GM21360 (cell line): ENCODE data around the gene OSBPL9.

ENCODE experiments used
- ATAC-seq: cut with Tn5 transposase; IDR thresholded peaks from one replicate; pipeline ENCODE4 v1.9.1; 2021; ENCODE audit warnings: mild to moderate bottlenecking, moderate library complexity; ENCODE audit not compliant: unreplicated experiment

The OSBPL9 gene

GRCh38 chr1:51661081-51661518 lies 44.2 kb downstream of the OSBPL9 start:
- ATAC-seq = no peak

- ATAC-seq = no peak
Observed at GRCh38 chr1:51663105-51663504, 46.2 kb downstream of the OSBPL9 start.

- ATAC-seq = no peak
Observed at GRCh38 chr1:51663721-51664120, 46.8 kb downstream of the OSBPL9 start.

GRCh38 chr1:51664421-51665240 lies 47.7 kb downstream of the OSBPL9 start:
- no peak for ATAC-seq

GRCh38 chr1:51666478-51666877 lies 49.6 kb downstream of the OSBPL9 start:
- no peak for ATAC-seq

- no peak for ATAC-seq
Observed at GRCh38 chr1:51667561-51667960, 50.7 kb downstream of the OSBPL9 start.

- ATAC-seq = no peak
Observed at GRCh38 chr1:51669272-51669671, 52.4 kb downstream of the OSBPL9 start.

GRCh38 chr1:51669816-51670215 lies 52.9 kb downstream of the OSBPL9 start:
- ATAC-seq = no peak

GRCh38 chr1:51671527-51672325 lies 54.8 kb downstream of the OSBPL9 start:
- no peak for ATAC-seq

GRCh38 chr1:51673279-51673678 lies 56.4 kb downstream of the OSBPL9 start:
- no peak for ATAC-seq

GRCh38 chr1:51675177-51675780 lies 58.4 kb downstream of the OSBPL9 start:
- no peak for ATAC-seq

GRCh38 chr1:51679435-51679834 lies 62.5 kb downstream of the OSBPL9 start:
- no peak for ATAC-seq

- no peak for ATAC-seq
Observed at GRCh38 chr1:51684776-51685175, 67.9 kb downstream of the OSBPL9 start.

- no peak for ATAC-seq
Observed at GRCh38 chr1:51686450-51686849, 69.6 kb downstream of the OSBPL9 start.

GRCh38 chr1:51689075-51689440 lies 72.2 kb downstream of the OSBPL9 start:
- ATAC-seq = no peak

- ATAC-seq = no peak
Observed at GRCh38 chr1:51689643-51690042, 72.8 kb downstream of the OSBPL9 start.

- ATAC-seq = no peak
Observed at GRCh38 chr1:51690285-51690961, 73.5 kb downstream of the OSBPL9 start.

- no peak for ATAC-seq
Observed at GRCh38 chr1:51691920-51692319, 75.0 kb downstream of the OSBPL9 start.

- ATAC-seq = no peak
Observed at GRCh38 chr1:51693419-51694155, 76.7 kb downstream of the OSBPL9 start.

- ATAC-seq = no peak
Observed at GRCh38 chr1:51697166-51697565, 80.3 kb downstream of the OSBPL9 start.
